ENCODE data around the gene PICK1.

- TF ChIP-seq ATF3 (IDR thresholded peaks at IDR 0.05; ENCODE audit: insufficient read depth, low read depth, low read length), result no peak
- TF ChIP-seq GABPA (IDR thresholded peaks at IDR 0.05; ENCODE audit: borderline replicate concordance, insufficient read depth, low read length), result no peak
Measured at GRCh38 chr22:38051261-38051660, 5.9 kb upstream of the PICK1 start.
